Endothelial cell (in vitro differentiated cells): Measurements from ENCODE around the gene XPC. TPM values are rescaled to one million over a fixed set of nuclear protein-coding genes. Genes with fewer than 3 reads are reported as not detected.

Source experiments
- DNase-seq: peaks from one replicate; pipeline ENCODE4 v3.0.0; 2021; ENCODE audit warnings: low spot score
- H3K27ac Mint-ChIP-seq: one replicate; pipeline ENCODE4 v1.8.0; 2021; ENCODE audit warnings: mixed read lengths, inconsistent platforms; ENCODE audit not compliant: unreplicated experiment
- H3K27me3 Mint-ChIP-seq: one replicate; pipeline ENCODE4 v1.8.0; 2021; ENCODE audit warnings: mild to moderate bottlenecking, moderate library complexity, mixed read lengths, inconsistent platforms; ENCODE audit not compliant: unreplicated experiment
- H3K36me3 Mint-ChIP-seq: one replicate; pipeline ENCODE4 v1.8.0; 2021; ENCODE audit warnings: mild to moderate bottlenecking, low read depth, mixed read lengths, inconsistent platforms; ENCODE audit not compliant: unreplicated experiment
- H3K4me1 Mint-ChIP-seq: one replicate; pipeline ENCODE4 v1.8.0; 2021; ENCODE audit warnings: mild to moderate bottlenecking, mixed read lengths, inconsistent platforms; ENCODE audit not compliant: unreplicated experiment
- H3K4me3 Mint-ChIP-seq: one replicate; pipeline ENCODE4 v1.8.0; 2021; ENCODE audit warnings: mild to moderate bottlenecking, mixed read lengths, inconsistent platforms; ENCODE audit not compliant: unreplicated experiment
- H3K9me3 Mint-ChIP-seq: one replicate; pipeline ENCODE4 v1.8.0; 2021; ENCODE audit warnings: mixed read lengths, inconsistent platforms; ENCODE audit not compliant: unreplicated experiment
- CTCF ChIP-seq: fragments of 200-600 bp; sonication (generic); IDR thresholded peaks from one replicate; pipeline ENCODE4 v1.5.0; 2021; ENCODE audit warnings: antibody characterized with exemption; ENCODE audit not compliant: unreplicated experiment
- total RNA-seq: library from RNA; stranded (reverse); fragmentation: NEBNext Ultra II Directional; extraction: Animal tissue kit (Norgen Biotek cat#: 25700); gene quantifications from one replicate; pipeline ENCODE4 v1.2.1, GENCODE V29; 2021; ENCODE audit not compliant: unreplicated experiment

Gene XPC
- total RNA-seq, 1 donor from 2014 or later = 35.6 TPM

- H3K36me3 Mint-ChIP-seq = peaks cover 27% of the 10 kb centered on the region
- DNase-seq = no peak
- H3K4me3 Mint-ChIP-seq = peak overlapping the region; percentile 48
- H3K4me1 Mint-ChIP-seq = peaks cover 19% of the 10 kb centered on the region
- H3K27me3 Mint-ChIP-seq = peaks cover 4% of the 10 kb centered on the region
- TF ChIP-seq CTCF = no peak
- H3K27ac Mint-ChIP-seq = no peak overlapping the region
- H3K9me3 Mint-ChIP-seq = no peaks in the 10 kb centered on the region
Measured at GRCh38 chr3:14172496-14172895, 5.9 kb downstream of the XPC start.

DNA sequence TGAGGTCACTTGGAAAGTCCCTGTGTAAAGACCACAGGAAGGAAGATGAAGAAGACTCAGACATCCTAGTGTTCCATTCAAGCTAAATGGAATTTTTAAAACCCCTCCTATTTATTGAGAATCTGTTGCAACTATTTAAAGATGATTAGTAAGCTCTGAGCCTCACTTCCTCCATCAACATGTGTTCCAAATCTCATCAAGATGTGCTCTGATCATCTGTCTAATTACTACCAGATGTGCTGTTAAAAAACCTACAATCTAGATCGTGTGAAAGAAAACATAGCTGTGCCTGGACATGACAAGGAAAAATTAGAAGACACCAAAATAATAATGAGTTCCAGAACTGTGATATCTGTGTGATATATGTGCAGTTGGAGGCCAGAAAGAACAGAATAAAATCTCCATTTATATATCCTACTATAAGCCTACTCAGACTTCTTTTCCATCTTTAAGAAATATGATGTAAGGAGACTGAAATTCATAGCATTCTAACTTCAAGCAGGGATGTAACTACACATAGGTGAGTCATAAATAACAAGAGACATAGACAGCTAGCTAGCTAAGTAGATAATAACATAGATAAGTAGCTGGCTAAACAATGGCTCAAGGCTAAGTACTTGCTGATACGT lies 7.8 kb downstream of the XPC start:
- TF ChIP-seq CTCF = no peak
- H3K27ac Mint-ChIP-seq = no peak overlapping the region
- no peak for DNase-seq
- H3K9me3 Mint-ChIP-seq = no peaks in the 10 kb centered on the region
- no peak overlapping the region for H3K4me3 Mint-ChIP-seq
- peaks cover 5% of the 10 kb centered on the region for H3K4me1 Mint-ChIP-seq
- peaks cover 5% of the 10 kb centered on the region for H3K27me3 Mint-ChIP-seq
- H3K36me3 Mint-ChIP-seq = peaks cover 43% of the 10 kb centered on the region

DNA sequence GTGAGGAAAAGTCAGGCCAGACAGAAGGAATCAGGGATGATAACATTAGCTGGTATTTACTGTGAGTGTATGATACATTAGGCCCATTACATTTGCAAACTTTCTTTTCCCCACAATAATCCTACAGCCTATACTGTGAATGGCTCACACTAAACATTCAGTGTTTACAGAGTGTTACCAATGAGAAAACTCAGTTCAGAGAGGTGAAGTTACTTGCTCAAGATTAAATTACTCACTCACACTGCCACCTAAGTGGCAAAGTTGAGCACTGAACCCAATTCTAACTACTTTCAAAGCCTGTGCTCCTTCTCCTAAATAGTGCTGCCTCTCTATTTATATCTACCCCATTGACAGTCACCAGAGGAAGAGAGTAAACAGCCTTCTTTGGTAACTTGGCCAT lies 8.5 kb downstream of the XPC start:
- no peaks in the 10 kb centered on the region for H3K9me3 Mint-ChIP-seq
- H3K36me3 Mint-ChIP-seq = peaks cover 48% of the 10 kb centered on the region
- H3K4me3 Mint-ChIP-seq = no peak overlapping the region
- DNase-seq = no peak
- peaks cover 5% of the 10 kb centered on the region for H3K27me3 Mint-ChIP-seq
- no peak for TF ChIP-seq CTCF
- H3K4me1 Mint-ChIP-seq = no peaks in the 10 kb centered on the region
- H3K27ac Mint-ChIP-seq = no peak overlapping the region

DNA sequence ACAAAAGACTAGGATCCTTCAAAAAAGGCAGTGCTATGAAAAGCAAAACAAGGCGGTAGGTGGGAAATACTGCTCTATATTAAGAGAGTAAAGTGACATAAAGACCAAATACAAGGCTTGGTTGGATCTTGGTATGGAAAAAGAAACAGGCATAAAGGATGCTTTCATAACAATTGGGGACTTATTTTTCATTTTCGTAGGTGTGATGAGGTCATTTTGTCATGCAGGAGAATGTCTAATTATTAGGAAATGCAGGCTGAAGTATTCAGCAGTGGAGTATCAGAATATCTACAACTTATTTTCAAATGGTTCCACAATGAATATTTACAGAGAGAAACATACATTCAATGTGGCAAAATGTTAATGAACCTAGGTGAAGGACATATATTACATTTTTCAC lies 9.0 kb downstream of the XPC start:
- H3K4me3 Mint-ChIP-seq = no peak overlapping the region
- H3K27me3 Mint-ChIP-seq = peaks cover 5% of the 10 kb centered on the region
- TF ChIP-seq CTCF = no peak
- DNase-seq = no peak
- peaks cover 53% of the 10 kb centered on the region for H3K36me3 Mint-ChIP-seq
- H3K9me3 Mint-ChIP-seq = no peaks in the 10 kb centered on the region
- H3K4me1 Mint-ChIP-seq = no peaks in the 10 kb centered on the region
- no peak overlapping the region for H3K27ac Mint-ChIP-seq

- Mint-ChIP-seq H3K9me3 (no peaks in the 10 kb centered on the region), H3K4me1 (no peaks in the 10 kb centered on the region), H3K27me3 (peaks cover 5% of the 10 kb centered on the region), H3K27ac (no peak overlapping the region), H3K4me3 (peak overlapping the region; percentile 21), H3K36me3 (peaks cover 65% of the 10 kb centered on the region)
- DNase-seq = no peak
- TF ChIP-seq CTCF = no peak
Measured at GRCh38 chr3:14166877-14167603, 11.4 kb downstream of the XPC start.
